ENCODE data around the gene ENG. TPM values are rescaled to one million over a fixed set of nuclear protein-coding genes. Genes with fewer than 3 reads are reported as not detected.

ENG gene
- polyA plus RNA-seq, 1 of the 3 experiments (the other 2 are of a cell fraction) = 18.8 TPM

- H2AFZ ChIP-seq (ENCODE audit: low read depth) = no peak overlapping the region
- ChIA-PET CTCF (interaction anchor here (1.0 to 7.4 kb wide), 4 partner anchors 11 to 262 kb away, joined by 3 to 36 read pairs (median 6); partner anchors contain the start of genes CDK9 and TOR2A), POLR2A (no interaction called here)
- no peak overlapping the region for H3K4me2 ChIP-seq
- TF ChIP-seq POLR2AphosphoS5 (IDR thresholded peaks at IDR 0.05; ENCODE audit: low read depth, low read length) (no peak), USF2 (IDR thresholded peaks at IDR 0.05; ENCODE audit: borderline replicate concordance, low read depth, low read length) (no peak)
- TF ChIP-seq, protein P1, sequence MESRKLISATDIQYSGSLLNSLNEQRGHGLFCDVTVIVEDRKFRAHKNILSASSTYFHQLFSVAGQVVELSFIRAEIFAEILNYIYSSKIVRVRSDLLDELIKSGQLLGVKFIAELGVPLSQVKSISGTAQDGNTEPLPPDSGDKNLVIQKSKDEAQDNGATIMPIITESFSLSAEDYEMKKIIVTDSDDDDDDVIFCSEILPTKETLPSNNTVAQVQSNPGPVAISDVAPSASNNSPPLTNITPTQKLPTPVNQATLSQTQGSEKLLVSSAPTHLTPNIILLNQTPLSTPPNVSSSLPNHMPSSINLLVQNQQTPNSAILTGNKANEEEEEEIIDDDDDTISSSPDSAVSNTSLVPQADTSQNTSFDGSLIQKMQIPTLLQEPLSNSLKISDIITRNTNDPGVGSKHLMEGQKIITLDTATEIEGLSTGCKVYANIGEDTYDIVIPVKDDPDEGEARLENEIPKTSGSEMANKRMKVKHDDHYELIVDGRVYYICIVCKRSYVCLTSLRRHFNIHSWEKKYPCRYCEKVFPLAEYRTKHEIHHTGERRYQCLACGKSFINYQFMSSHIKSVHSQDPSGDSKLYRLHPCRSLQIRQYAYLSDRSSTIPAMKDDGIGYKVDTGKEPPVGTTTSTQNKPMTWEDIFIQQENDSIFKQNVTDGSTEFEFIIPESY (IDR thresholded peaks at IDR 0.05; ENCODE audit: borderline replicate concordance, low read depth) = no peak
- H3F3A ChIP-seq (replicated peaks; ENCODE audit: insufficient read depth) = no peaks in the 10 kb centered on the region
- no peak for DNase-seq
- no peaks in the 10 kb centered on the region for H4K20me1 ChIP-seq (ENCODE audit: insufficient read depth)
- 75% methylated on average over 3 of the region's 3 CpGs for WGBS (ENCODE audit: low lambda C conversion rate)
- no peaks in the 10 kb centered on the region for H3K9me3 ChIP-seq
- no peaks in the 10 kb centered on the region for H3K36me3 ChIP-seq (replicated peaks in 1 of 2; ENCODE audit: control insufficient read depth in 1 of 2, insufficient read depth in 2 of 2, low read length in 1 of 2)
- no peak overlapping the region for H3K27ac ChIP-seq (ENCODE audit: low read depth in 2 of 2, low read length in 1 of 2)
- H3K4me1 ChIP-seq (ENCODE audit: control insufficient read depth in 1 of 2, insufficient read depth in 2 of 2, low read depth in 1 of 2, low read length in 1 of 2) = peaks cover 0 to 12% of the 10 kb centered on the region in 2 experiments; a peak in 1 of 4 replicates
- H3K4me3 ChIP-seq (ENCODE audit: low read depth in 2 of 2, low read length in 1 of 2) = no peak overlapping the region
- H3K79me2 ChIP-seq (ENCODE audit: insufficient read depth) = no peaks in the 10 kb centered on the region
- no peaks in the 10 kb centered on the region for H3K9me2 ChIP-seq
- no peaks in the 10 kb centered on the region for H3K27me3 ChIP-seq (ENCODE audit: insufficient read depth)
- no peak overlapping the region for H3K9ac ChIP-seq
Observed at GRCh38 chr9:127773272-127773671, 81.2 kb downstream of the ENG start.

- Histone ChIP-seq H3K36me3 (replicated peaks in 1 of 2; ENCODE audit: control insufficient read depth in 1 of 2, insufficient read depth in 2 of 2, low read length in 1 of 2) (no peaks in the 10 kb centered on the region), H2AFZ (ENCODE audit: low read depth) (no peak overlapping the region), H3K9me3 (no peaks in the 10 kb centered on the region), H3K9ac (no peak overlapping the region), H3K27me3 (ENCODE audit: insufficient read depth) (no peaks in the 10 kb centered on the region), H3K27ac (ENCODE audit: low read depth in 2 of 2, low read length in 1 of 2) (no peak overlapping the region), H3K4me1 (ENCODE audit: control insufficient read depth in 1 of 2, insufficient read depth in 2 of 2, low read depth in 1 of 2, low read length in 1 of 2) (peaks cover 0 to 17% of the 10 kb centered on the region in 2 experiments; a peak in 1 of 4 replicates), H3K9me2 (no peaks in the 10 kb centered on the region), H3K4me3 (ENCODE audit: low read depth in 2 of 2, low read length in 1 of 2) (no peak overlapping the region), H3F3A (replicated peaks; ENCODE audit: insufficient read depth) (no peaks in the 10 kb centered on the region), H4K20me1 (ENCODE audit: insufficient read depth) (no peaks in the 10 kb centered on the region), H3K4me2 (no peak overlapping the region), H3K79me2 (ENCODE audit: insufficient read depth) (no peaks in the 10 kb centered on the region)
- POLR2A ChIA-PET = no interaction called here
- TF ChIP-seq ELF1 (IDR thresholded peaks at IDR 0.05) (no peak), EP300 (IDR thresholded peaks at IDR 0.05; ENCODE audit: borderline replicate concordance in 1 of 2, low read depth in 1 of 2, low read length in 1 of 2) (no peak), RXRA (IDR thresholded peaks at IDR 0.05; ENCODE audit: borderline replicate concordance, low read depth) (no peak), SIN3A (IDR thresholded peaks at IDR 0.05; ENCODE audit: borderline replicate concordance, low read depth, low read length) (no peak), JUND (IDR thresholded peaks at IDR 0.05) (no peak), POLR2AphosphoS5 (IDR thresholded peaks at IDR 0.05; ENCODE audit: low read depth, low read length) (no peak), CHD2 (IDR thresholded peaks at IDR 0.05; ENCODE audit: low read length, partially characterized antibody) (no peak)
- TF ChIP-seq, protein P2, sequence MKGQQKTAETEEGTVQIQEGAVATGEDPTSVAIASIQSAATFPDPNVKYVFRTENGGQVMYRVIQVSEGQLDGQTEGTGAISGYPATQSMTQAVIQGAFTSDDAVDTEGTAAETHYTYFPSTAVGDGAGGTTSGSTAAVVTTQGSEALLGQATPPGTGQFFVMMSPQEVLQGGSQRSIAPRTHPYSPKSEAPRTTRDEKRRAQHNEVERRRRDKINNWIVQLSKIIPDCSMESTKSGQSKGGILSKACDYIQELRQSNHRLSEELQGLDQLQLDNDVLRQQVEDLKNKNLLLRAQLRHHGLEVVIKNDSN (IDR thresholded peaks at IDR 0.05; ENCODE audit: borderline replicate concordance, low read depth) = no peak
- TF ChIP-seq, protein P3, sequence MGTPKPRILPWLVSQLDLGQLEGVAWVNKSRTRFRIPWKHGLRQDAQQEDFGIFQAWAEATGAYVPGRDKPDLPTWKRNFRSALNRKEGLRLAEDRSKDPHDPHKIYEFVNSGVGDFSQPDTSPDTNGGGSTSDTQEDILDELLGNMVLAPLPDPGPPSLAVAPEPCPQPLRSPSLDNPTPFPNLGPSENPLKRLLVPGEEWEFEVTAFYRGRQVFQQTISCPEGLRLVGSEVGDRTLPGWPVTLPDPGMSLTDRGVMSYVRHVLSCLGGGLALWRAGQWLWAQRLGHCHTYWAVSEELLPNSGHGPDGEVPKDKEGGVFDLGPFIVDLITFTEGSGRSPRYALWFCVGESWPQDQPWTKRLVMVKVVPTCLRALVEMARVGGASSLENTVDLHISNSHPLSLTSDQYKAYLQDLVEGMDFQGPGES (IDR thresholded peaks at IDR 0.05; ENCODE audit: low read depth, low read length) = no peak
- 86% methylated on average over 5 of the region's 5 CpGs for WGBS (ENCODE audit: low lambda C conversion rate)
- CTCF ChIA-PET = interaction anchor here (1.0 to 7.4 kb wide), 6 partner anchors 12 to 263 kb away, joined by 3 to 36 read pairs (median 6); partner anchors contain the start of genes CDK9 and TOR2A
- no peak for DNase-seq
Observed at GRCh38 chr9:127772603-127773002, 81.9 kb downstream of the ENG start.

All from SK-N-SH (cell line).